ENCODE data around the gene DOCK11.
"Not testable (repeated sequence)": the region's sequence is repeated elsewhere in the genome, so short reads cannot be mapped to it uniquely, and the experiment has no call there.

DOCK11 gene

DNA sequence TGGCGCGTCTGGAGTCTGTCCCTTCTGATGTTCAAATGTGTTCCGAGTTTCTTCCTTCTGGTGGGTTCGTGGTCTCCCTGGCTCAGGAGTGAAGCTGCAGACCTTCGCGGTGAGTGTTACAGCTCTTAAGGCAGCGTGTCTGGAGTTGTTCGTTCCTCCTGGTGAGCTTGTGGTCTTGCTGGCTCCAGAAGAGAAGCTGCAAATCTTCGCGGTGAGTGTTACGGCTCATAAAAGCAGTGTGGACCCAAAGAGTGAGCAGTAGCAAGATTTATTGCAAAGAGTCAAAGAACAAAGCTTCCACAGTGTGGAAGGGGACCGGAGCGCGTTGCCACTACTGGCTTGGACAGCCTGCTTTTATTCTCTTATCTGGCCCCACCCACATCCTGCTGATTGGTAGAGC, 220.3 kb downstream of the DOCK11 start:
- DNase-seq = not testable (repeated sequence)

DNA sequence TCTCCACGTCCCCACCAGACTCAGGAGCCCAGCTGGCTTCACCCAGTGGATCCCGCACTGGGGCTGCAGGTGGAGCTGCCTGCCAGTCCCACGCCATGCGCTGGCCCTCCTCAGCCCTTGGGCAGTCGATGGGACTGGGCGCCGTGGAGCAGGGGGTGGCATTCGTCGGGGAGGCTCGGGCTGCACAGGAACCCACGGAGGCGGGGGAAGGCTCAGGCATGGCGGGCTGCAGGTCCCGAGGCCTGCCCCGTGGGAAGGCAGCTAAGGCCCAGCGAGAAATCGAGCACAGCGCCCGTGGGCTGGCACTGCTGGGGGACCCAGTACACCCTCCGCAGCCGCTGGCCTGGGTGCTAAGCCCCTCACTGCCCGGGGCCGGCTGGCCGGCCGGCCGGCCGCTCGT, 221.2 kb downstream of the DOCK11 start:
- DNase-seq = not testable (repeated sequence)

- no peak for DNase-seq
Measured at GRCh38 chrX:118717678-118718391, 222.2 kb downstream of the DOCK11 start.

- DNase-seq = no peak
Measured at GRCh38 chrX:118718737-118719136, 223.1 kb downstream of the DOCK11 start.

- DNase-seq = no peak
Measured at GRCh38 chrX:118720058-118720707, 224.6 kb downstream of the DOCK11 start.

DNA sequence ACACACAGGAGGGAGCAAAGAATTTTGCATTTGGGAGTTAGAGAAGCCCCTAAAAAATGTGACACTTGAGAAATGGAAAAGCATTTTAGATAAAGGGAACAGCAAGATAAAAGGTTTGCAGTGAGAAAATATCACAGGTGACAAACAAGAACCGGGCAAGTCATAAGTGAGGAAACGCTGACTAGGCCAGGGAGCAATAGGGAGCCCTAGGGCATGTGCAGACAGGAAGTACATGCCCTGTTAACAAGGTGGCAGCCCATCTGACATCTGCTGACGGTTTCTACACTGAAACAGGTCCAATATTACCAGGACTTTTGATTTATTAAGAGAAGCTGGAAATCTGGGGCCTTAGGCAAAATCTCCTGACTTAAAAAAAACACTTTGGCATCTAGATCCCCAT, 227.8 kb downstream of the DOCK11 start:
- no peak for DNase-seq

DNA sequence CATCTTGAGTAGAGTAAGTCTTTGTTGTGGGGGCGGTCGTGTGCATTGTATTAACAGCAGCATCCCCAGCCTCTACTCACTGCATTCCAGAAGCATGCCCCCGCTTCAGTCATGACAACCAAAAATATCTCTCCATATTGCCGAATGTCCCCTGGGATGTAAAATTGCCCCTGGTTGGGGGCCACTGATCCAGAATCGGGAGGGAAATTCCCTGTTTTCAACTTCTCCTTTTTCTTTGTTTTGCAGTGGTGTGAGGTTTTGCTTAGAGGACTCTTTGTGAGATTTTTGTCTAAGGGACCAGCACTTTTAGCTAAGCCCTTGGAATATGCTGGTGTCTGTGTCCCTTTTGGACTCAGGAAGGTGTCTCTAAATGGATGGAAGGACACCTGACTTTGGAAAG, 228.8 kb downstream of the DOCK11 start:
- DNase-seq = no peak

DNA sequence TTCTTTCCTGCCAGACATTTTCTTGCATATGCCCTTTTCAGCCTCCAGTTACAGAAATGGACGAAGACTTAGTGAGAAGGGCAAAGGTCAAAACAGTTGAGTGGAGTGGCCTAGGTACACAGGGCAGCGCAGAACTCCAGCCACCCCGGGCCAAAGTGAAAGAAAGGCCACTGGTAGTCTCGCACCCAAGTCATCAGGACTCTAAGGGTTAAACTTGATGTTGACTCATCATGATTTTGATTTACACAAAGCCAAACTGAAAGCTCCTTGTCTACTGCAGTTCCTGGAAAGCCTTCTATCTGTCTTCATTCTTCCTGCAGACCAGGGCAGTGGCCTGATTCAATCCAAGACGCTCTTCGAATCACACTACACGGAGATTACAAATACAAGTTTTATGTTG, 229.2 kb downstream of the DOCK11 start:
- DNase-seq = no peak

GRCh38 chrX:118726396-118726795, 230.8 kb downstream of the DOCK11 start:
- DNase-seq = no peak

GRCh38 chrX:118726887-118727685, 231.5 kb downstream of the DOCK11 start, which contains the start of gene IL13RA1:
Gene IL13RA1, plus strand, starts transcription at chrX:118727606. Its CDS starts 33 bp downstream, at chrX:118727639.
- peak; percentile 33 for DNase-seq

- DNase-seq = no peak
Measured at GRCh38 chrX:118727686-118728339, 232.2 kb downstream of the DOCK11 start.

- no peak for DNase-seq
Measured at GRCh38 chrX:118729042-118729652, 233.5 kb downstream of the DOCK11 start.

DNA sequence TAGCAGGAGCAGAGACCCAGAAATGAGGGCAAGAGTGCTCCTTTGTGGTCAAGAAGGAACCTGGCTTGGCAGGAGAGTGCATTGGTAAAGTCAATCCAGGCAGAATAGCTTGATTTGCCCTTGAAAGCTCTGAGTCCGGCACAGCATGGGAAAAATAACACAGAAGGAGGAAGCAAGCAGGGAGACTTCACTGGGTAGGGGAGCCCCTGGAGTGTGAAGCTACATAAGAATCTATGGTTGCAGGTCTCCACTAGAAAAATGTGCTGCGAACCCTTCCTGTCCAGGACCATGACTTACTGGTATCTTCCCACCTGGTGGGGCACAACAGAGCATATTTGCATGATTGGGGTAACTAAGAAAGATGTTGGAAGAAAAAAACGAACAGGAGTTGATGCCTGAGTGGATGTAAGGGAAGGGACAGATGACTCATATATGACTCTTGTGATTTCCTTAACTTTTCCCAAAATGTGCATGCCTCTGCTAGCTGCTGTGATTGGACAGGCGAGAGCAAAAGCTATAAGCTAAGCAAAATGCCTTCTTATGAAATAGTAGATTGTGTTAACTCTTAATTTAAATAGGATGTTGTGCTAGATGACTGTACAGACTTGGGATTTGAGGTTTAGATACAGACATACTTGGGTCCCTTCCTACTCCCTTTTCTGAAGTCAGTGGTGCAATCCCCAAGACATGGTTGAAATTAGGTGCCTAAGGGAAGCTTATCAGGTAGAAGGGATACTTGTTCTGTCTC, 235.1 kb downstream of the DOCK11 start:
- no peak for DNase-seq

- not testable (repeated sequence) for DNase-seq
Measured at GRCh38 chrX:118732551-118732950, 236.9 kb downstream of the DOCK11 start.

DNA sequence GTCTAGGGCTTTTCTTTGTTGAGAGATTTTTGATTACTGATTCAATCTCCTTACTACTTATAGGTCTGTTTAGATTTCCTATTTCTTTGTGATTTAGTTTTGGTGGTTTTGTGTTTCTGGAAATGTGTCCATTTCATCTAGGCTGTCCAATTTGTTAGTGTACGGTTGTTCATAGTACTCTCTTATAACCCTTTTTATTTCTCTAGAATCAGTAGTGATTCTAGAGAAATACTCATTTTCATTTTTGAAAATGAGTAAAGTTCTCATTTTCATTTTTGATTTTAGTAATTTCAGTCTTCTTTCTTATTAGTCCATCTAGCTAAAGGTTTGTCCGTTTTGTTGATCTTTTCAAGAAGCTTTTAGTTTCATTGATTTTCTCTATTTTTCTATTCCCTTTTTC, 239.3 kb downstream of the DOCK11 start:
- DNase-seq = no peak

Measured in SHP77 treated with DMSO at 0.1 percent for 48 hours (cell line).